Ovary (tissue), 3 donors: ENCODE data around the gene OTC.

ENCODE experiments used
- POLR2A ChIP-seq: fragments of 450-650 bp; IDR thresholded peaks from one replicate; pipeline ENCODE4 v1.6.1; 2017; ENCODE audit warnings: antibody characterized with exemption, mild to moderate bottlenecking, moderate library complexity
- TF ChIP-seq, protein P1 (sequence below), 3 donors: fragments of 450-650 bp in 2 of 3; fragments of 200-600 bp in 1 of 3; IDR thresholded peaks; one replicate each; pipeline versions ENCODE4 v1.5.1 to v1.8.0; 2016 to 2022; ENCODE audit warnings: antibody characterized with exemption in 3 of 3, mild to moderate bottlenecking in 1 of 3
- donor health status: DM: no; HTN: no; CAD: no.

DNA sequence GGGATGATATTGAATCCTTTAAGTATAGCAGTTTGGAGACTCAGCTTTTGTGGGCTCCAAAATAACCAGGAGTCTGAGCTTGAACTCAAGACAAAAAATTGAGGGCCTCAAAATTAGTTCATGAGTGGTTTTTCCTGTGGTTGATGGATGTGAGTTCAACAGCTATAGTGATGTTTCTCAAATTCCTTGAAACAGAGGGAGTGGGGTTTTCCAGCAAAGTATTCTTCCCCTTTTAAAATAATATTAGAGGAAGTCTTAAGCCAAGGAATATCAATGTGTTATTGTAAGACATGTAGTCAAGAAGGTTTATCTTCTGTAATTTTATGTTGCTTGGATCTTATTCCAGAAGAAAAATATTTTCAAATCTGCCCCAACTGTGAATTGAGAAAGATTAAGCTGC is 10.6 kb downstream of the OTC start:
- TF ChIP-seq, protein P1, sequence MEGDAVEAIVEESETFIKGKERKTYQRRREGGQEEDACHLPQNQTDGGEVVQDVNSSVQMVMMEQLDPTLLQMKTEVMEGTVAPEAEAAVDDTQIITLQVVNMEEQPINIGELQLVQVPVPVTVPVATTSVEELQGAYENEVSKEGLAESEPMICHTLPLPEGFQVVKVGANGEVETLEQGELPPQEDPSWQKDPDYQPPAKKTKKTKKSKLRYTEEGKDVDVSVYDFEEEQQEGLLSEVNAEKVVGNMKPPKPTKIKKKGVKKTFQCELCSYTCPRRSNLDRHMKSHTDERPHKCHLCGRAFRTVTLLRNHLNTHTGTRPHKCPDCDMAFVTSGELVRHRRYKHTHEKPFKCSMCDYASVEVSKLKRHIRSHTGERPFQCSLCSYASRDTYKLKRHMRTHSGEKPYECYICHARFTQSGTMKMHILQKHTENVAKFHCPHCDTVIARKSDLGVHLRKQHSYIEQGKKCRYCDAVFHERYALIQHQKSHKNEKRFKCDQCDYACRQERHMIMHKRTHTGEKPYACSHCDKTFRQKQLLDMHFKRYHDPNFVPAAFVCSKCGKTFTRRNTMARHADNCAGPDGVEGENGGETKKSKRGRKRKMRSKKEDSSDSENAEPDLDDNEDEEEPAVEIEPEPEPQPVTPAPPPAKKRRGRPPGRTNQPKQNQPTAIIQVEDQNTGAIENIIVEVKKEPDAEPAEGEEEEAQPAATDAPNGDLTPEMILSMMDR (IDR thresholded peaks at IDR 0.05): no peak
- no peak for TF ChIP-seq POLR2A
